Ishikawa (cell line): ENCODE data around the gene MAGEA12.
"Not testable (repeated sequence)": the region's sequence is repeated elsewhere in the genome, so short reads cannot be mapped to it uniquely, and the experiment has no call there.

Experiments used
- CEBPB ChIP-seq: IDR thresholded peaks from 2 replicates; pipeline ENCODE4 v1.6.1; 2012
- CREB1 ChIP-seq: IDR thresholded peaks from 2 replicates; pipeline ENCODE4 v1.6.1; 2012; ENCODE audit warnings: low read depth
- EGR1 ChIP-seq: IDR thresholded peaks from 2 replicates; pipeline ENCODE4 v1.6.1; 2012
- EP300 ChIP-seq: IDR thresholded peaks from 2 replicates; pipeline ENCODE4 v1.6.1; 2012; ENCODE audit warnings: borderline replicate concordance
- FOXM1 ChIP-seq: IDR thresholded peaks from 2 replicates; pipeline ENCODE4 v1.6.1; 2012; ENCODE audit warnings: low read depth, borderline replicate concordance
- MAX ChIP-seq: IDR thresholded peaks from 2 replicates; pipeline ENCODE4 v1.6.1; 2012
- NFIC ChIP-seq: IDR thresholded peaks from 2 replicates; pipeline ENCODE4 v1.6.1; 2012
- RAD21 ChIP-seq: IDR thresholded peaks from 2 replicates; pipeline ENCODE4 v1.6.1; 2012; ENCODE audit warnings: low read depth
- REST ChIP-seq: IDR thresholded peaks from 2 replicates; pipeline ENCODE4 v1.6.1; 2012; ENCODE audit warnings: low read depth, mild to moderate bottlenecking
- TAF1 ChIP-seq: IDR thresholded peaks from 2 replicates; pipeline ENCODE4 v1.6.1; 2012; ENCODE audit warnings: low read depth, mild to moderate bottlenecking
- TCF12 ChIP-seq: IDR thresholded peaks from 2 replicates; pipeline ENCODE4 v1.6.1; 2012; ENCODE audit warnings: low read depth
- TEAD4 ChIP-seq: IDR thresholded peaks from 2 replicates; pipeline ENCODE4 v1.6.1; 2012
- USF1 ChIP-seq: IDR thresholded peaks from 2 replicates; pipeline ENCODE4 v1.6.1; 2012
- YY1 ChIP-seq: IDR thresholded peaks from 2 replicates; pipeline ENCODE4 v1.6.1; 2012; ENCODE audit warnings: low read depth
- ZBTB7A ChIP-seq: IDR thresholded peaks from 2 replicates; pipeline ENCODE4 v1.6.1; 2012; ENCODE audit warnings: low read depth

Gene MAGEA12

GRCh38 chrX:152733261-152733975 is at the start of gene MAGEA12, which contains the start of gene CSAG1:
Gene MAGEA12 (plus strand): TSS chrX:152733757. CDS start chrX:152736162, 2,405 bp downstream.
Gene CSAG1 (minus strand): TSS chrX:152733721. CDS start chrX:152732460, 1,261 bp downstream.
- TF ChIP-seq TCF12: no peak
- no peak for TF ChIP-seq NFIC
- no peak for TF ChIP-seq TEAD4
- peak; percentile 37; the same call in 1 of the 2 replicates for TF ChIP-seq MAX
- no peak for TF ChIP-seq EP300
- no peak for TF ChIP-seq CEBPB
- TF ChIP-seq USF1: peak; percentile 93
- peak; percentile 28; the same call in 1 of the 2 replicates for TF ChIP-seq YY1
- no peak for TF ChIP-seq FOXM1
- TF ChIP-seq TAF1: peak; percentile 34; the same call in 1 of the 2 replicates
- no peak for TF ChIP-seq REST
- no peak for TF ChIP-seq ZBTB7A
- peak; percentile 75 for TF ChIP-seq CREB1
- TF ChIP-seq RAD21: no peak

GRCh38 chrX:152697952-152698931 is 35.3 kb upstream of the MAGEA12 start, which contains the start of gene MAGEA3:
Gene MAGEA3 (plus strand): TSS chrX:152698794. CDS start chrX:152700833, 2,039 bp downstream.
- not testable (repeated sequence) for TF ChIP-seq MAX, USF1, EGR1

- not testable (repeated sequence) for TF ChIP-seq USF1, NFIC, TEAD4
Observed at GRCh38 chrX:152709173-152709572, 24.4 kb upstream of the MAGEA12 start, which contains the start of gene CSAG2. Gene CSAG2 (minus strand): TSS chrX:152709273. CDS start chrX:152709112, 161 bp downstream.

GRCh38 chrX:152713815-152714787 is 19.5 kb upstream of the MAGEA12 start, which contains the start of gene MAGEA2B:
Gene MAGEA2B (plus strand): TSS chrX:152714628. CDS start chrX:152717107, 2,479 bp downstream.
- TF ChIP-seq CEBPB, CREB1, REST: not testable (repeated sequence)
